Right cardiac atrium (tissue), 5 donors: ENCODE measurements around the gene DNAJB12. TPM values are rescaled to one million over a fixed set of nuclear protein-coding genes. Genes with fewer than 3 reads are reported as not detected.

Source experiments
- ATAC-seq, 2 donors: fragments of 200-7000 bp; cut with Tn5 transposase; one replicate each; pipeline versions ENCODE4 v1.8.0 to v1.9.1; 2020; ENCODE audit warnings: moderate library complexity in 2 of 2, mild to moderate bottlenecking in 1 of 2
- DNase-seq, 3 donors: peaks; one replicate each; pipeline ENCODE4 v3.0.0-alpha.2; 2020
- H3K27ac ChIP-seq: one replicate; pipeline ENCODE4 v1.5.1; 2013; ENCODE audit warnings: mild to moderate bottlenecking, low read length, control low read depth, moderate library complexity
- H3K27me3 ChIP-seq: one replicate; pipeline ENCODE4 v1.6.1; 2013; ENCODE audit not compliant: control insufficient read depth, insufficient read depth
- H3K4me1 ChIP-seq: one replicate; pipeline ENCODE4 v1.6.1; 2013; ENCODE audit warnings: low read length; ENCODE audit not compliant: control insufficient read depth, insufficient read depth
- H3K4me3 ChIP-seq: one replicate; pipeline ENCODE4 v1.5.1; 2013; ENCODE audit warnings: low read length, control low read depth
- H3K9me3 ChIP-seq: one replicate; pipeline ENCODE4 v1.6.1; 2013; ENCODE audit warnings: low read length; ENCODE audit not compliant: control insufficient read depth
- WGBS: extraction: QIAGEN DNeasy Blood & Tissue Kit; methylation state at CpG from one replicate; pipeline ENCODE4 v1.1.7; 2013; 5-methylcytosine and 5-hydroxymethylcytosine counted together
- intact Hi-C, 4 donors: fragments of 100-400 bp; cut with DNase I; formaldehyde crosslinking; loops; one replicate each; pipeline versions ENCODE4 v1.11.0 to v1.14.0; 2022 to 2023
- polyA plus RNA-seq: library from polyadenylated mRNA; stranded (reverse); fragments of 200-250 nt; gene quantifications from one replicate; pipeline ENCODE4 v1.2.3, GENCODE V29; 2013
- total RNA-seq, 4 donors: library from RNA; stranded (reverse); fragmentation: NEBNext Ultra II Directional; extraction: Animal tissue kit (Norgen Biotek cat#: 25700); gene quantifications; one replicate each; pipeline ENCODE4 v1.2.1, GENCODE V29; 2021
- donor health status: healthy with polysubstance abuse.
- donor health status: DM: no; HTN: yes; CAD: no.
- donor health status: DM: no; HTN: no; CAD: no.
- donor health status: DM: no; HTN: yes; CAD: no; lungs with severe emphysema.
- donor health status: DM: yes; HTN: yes; CAD: no.

The DNAJB12 gene
- total and polyA plus RNA-seq, 5 donors = 25.8 to 35.0 (median 29.8) TPM

GRCh38 chr10:72323108-72323749, 31.5 kb downstream of the DNAJB12 start:
- H3K9me3 ChIP-seq = no peaks in the 10 kb centered on the region
- no peak overlapping the region for H3K27ac ChIP-seq
- no peaks in the 10 kb centered on the region for H3K27me3 ChIP-seq
- H3K4me3 ChIP-seq = no peak overlapping the region
- intact Hi-C loops = loop anchor here in 2 of 4 donors (10.0 kb wide), 2 partner anchors 48 to 98 kb away; partner anchors contain the start of gene DDIT4 (in 2 of the 2)
- DNase-seq = peak in 2 of 3 donors; percentile 7 to 47
- H3K4me1 ChIP-seq = peaks cover 11% of the 10 kb centered on the region
- 95% methylated on average over 10 of the region's 10 CpGs for WGBS
- ATAC-seq = no peak

DNA sequence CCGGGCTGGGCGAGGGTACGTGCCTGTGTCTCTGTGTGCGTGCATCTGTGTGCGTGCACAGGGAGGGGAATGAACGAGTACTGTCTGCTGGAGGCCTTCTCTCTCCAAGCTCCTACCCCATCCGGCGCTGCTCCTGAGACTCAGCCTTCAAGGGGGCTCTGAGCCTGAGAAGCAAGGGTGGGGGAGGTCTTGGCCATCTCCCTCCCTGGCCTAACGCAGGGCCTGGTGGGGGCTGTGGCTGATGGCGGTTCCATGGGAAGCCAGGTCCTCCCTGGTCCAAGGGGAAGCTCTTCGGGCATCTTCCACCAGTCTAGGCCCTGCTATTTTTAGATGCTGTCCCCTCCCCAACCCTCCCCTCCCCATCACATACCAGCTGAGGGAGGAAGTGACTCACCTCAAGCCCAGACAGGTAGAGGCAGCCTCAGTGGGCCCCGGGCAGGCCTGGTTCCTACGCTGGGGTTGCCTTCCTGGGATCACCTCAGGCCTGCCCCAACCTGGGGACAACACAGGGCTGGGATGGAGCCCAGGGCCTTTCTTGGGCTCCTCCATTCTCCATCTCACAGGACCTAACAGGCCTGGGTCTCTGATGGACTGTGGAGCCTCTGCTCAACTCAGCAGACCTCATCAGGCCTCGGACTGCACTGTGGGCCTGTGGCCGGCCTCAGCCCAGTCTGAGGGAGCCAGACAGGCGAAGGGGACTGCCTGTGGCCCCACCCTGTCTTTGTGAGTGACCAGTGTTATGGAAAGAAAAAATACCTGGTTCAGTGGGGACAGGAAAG, 32.2 kb downstream of the DNAJB12 start:
- Histone ChIP-seq H3K4me3 (no peak overlapping the region), H3K27me3 (no peaks in the 10 kb centered on the region), H3K27ac (no peak overlapping the region), H3K9me3 (no peaks in the 10 kb centered on the region), H3K4me1 (peaks cover 7% of the 10 kb centered on the region)
- 91% methylated on average over 16 of the region's 16 CpGs for WGBS
- ATAC-seq (no peak), DNase-seq (peak in 2 of 3 donors; percentile 3 to 52)
- intact Hi-C loops = loop anchor here in 2 of 4 donors (10.0 kb wide), 2 partner anchors 48 to 98 kb away; partner anchors contain the start of gene DDIT4 (in 2 of the 2)

GRCh38 chr10:72322030-72322279, 32.8 kb downstream of the DNAJB12 start:
- intact Hi-C loops = loop anchor here in 2 of 4 donors (10.0 kb wide), 2 partner anchors 47 to 97 kb away; partner anchors contain the start of gene DDIT4 (in 2 of the 2)
- Histone ChIP-seq H3K4me1 (peaks cover 7% of the 10 kb centered on the region), H3K9me3 (no peaks in the 10 kb centered on the region), H3K27ac (no peak overlapping the region), H3K27me3 (no peaks in the 10 kb centered on the region), H3K4me3 (no peak overlapping the region)
- WGBS = 87% methylated on average over 3 of the region's 3 CpGs
- ATAC-seq (no peak), DNase-seq (no peak)

- Histone ChIP-seq H3K4me3 (no peak overlapping the region), H3K9me3 (no peaks in the 10 kb centered on the region), H3K27me3 (no peaks in the 10 kb centered on the region), H3K27ac (peak overlapping the region; percentile 87), H3K4me1 (peaks cover 8% of the 10 kb centered on the region)
- DNase-seq = peak in 2 of 3 donors; percentile 5 to 52
- ATAC-seq = no peak
- 79% methylated on average over 13 of the region's 13 CpGs for WGBS
- intact Hi-C loops = loop anchor here in 2 of 4 donors (10.0 kb wide), 2 partner anchors 47 to 97 kb away; partner anchors contain the start of gene DDIT4 (in 2 of the 2)
These were observed 33.3 kb downstream of the DNAJB12 start for GRCh38 chr10:72321248-72322029.

- intact Hi-C loops = loop anchor here in 2 of 4 donors (10.0 kb wide), 2 partner anchors 46 to 96 kb away; partner anchors contain the start of gene DDIT4 (in 2 of the 2)
- DNase-seq = peak in 2 of 3 donors; percentile 75 to 82
These were observed 34.0 kb downstream of the DNAJB12 start for GRCh38 chr10:72320676-72321247.

DNA sequence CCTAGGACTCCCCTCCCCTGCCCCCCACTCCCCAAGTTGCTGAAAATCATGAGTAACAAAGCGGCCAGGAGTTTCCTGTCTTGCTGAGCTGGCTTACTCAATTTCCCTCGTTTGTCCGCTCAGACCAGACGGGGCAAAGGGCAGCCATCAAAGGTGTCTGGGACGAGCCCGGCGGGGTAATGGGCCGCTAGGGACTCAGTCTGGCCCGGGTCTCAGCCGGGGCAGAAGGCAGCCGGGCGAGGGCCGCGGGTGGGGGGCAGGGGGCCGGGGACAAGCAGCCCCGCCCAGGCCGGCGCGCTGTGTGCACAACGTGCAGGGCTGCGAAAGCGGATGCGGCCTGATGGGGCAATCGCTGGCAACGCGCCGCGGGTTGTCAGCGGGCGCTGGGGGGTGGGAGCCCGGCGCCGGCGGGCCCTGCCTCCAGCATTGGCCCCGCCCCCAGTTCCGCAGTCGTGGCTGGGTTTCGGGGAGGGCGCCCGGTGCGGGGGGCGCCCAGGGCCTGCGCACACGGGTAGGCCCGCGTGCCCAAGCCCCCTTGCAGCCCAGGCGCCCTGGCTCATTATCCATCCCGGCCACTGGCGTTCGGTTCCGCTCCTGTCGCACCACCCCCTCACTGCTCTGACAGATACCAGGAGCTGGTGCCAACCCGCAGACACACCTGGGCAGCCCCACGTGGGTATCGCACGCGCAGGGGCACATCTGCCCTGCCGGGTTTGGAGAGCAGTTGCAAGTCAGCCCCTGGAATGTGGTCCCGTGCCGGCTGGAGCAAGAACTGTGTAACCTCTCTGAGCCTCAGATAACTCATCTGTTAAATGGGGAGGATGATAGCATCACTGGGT, 35.1 kb downstream of the DNAJB12 start:
- H3K4me3 ChIP-seq = peak overlapping the region; percentile 27
- H3K4me1 ChIP-seq = peaks cover 18% of the 10 kb centered on the region
- H3K27me3 ChIP-seq = no peaks in the 10 kb centered on the region
- WGBS = 2% methylated on average over 60 of the region's 60 CpGs
- peak overlapping the region; percentile 93 for H3K27ac ChIP-seq
- peak; percentile 87 to 90 for ATAC-seq
- peak; percentile 96 to 99 (median 99) for DNase-seq
- H3K9me3 ChIP-seq = no peaks in the 10 kb centered on the region
- intact Hi-C loops = loop anchor here in 2 of 4 donors (10.0 kb wide), 2 partner anchors 45 to 95 kb away; partner anchors contain the start of gene DDIT4 (in 2 of the 2)

More at GRCh38 chr10:72320676-72321247, 34.0 kb downstream of the DNAJB12 start:
- WGBS = 19% methylated on average over 12 of the region's 12 CpGs
- ATAC-seq = peak; percentile 34 to 62
- no peaks in the 10 kb centered on the region for H3K9me3 ChIP-seq
- no peak overlapping the region for H3K4me3 ChIP-seq
- no peaks in the 10 kb centered on the region for H3K27me3 ChIP-seq
- peak overlapping the region; percentile 87 for H3K27ac ChIP-seq
- peaks cover 15% of the 10 kb centered on the region for H3K4me1 ChIP-seq

DNA sequence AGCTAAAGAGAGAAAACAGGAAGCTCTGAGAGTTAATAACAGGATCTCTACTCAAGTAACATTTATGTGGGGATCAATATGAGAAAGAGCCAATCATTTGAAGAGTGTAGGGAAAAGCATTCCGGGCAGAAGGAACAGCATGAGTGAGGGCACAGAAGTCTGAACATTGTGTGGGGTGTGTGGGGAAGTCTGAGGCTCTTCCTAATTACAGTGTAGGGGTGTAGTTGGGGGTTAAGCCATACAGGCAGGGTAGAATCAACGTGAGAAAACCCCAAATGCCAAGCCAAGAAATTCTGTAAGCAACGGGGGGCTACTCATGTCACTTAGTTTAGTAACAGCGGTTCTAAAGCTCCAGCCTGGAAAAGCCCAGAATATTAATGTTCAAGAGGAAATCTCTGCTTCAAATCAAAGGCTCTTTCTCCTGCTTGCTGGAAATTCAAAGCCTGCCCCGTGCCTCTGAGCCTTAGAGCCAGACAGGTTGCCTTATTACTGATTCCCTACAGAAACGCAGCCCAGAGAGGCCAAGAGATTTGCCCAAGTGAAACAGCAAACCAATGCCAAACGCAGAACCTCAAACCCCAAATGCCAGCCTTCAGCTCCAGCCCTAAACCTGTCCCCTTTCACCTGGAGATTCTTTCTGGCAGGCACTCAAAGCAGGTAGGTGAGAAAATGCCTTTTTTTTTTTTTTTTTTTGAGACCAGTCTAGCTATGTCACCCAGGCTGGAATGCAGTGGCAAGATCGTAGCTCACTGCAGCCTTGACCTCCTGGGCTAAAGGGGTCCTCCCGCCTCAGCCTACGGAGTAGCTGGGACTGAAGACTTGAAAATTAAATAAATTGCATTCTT, 36.1 kb downstream of the DNAJB12 start:
- H3K27me3 ChIP-seq = no peaks in the 10 kb centered on the region
- no peak for DNase-seq
- H3K4me3 ChIP-seq = peak overlapping the region; percentile 27
- H3K4me1 ChIP-seq = peaks cover 18% of the 10 kb centered on the region
- 64% methylated on average over 10 of the region's 10 CpGs for WGBS
- H3K9me3 ChIP-seq = no peaks in the 10 kb centered on the region
- no peak for ATAC-seq
- intact Hi-C loops = no loop called here
- peak overlapping the region; percentile 75 for H3K27ac ChIP-seq

DNA sequence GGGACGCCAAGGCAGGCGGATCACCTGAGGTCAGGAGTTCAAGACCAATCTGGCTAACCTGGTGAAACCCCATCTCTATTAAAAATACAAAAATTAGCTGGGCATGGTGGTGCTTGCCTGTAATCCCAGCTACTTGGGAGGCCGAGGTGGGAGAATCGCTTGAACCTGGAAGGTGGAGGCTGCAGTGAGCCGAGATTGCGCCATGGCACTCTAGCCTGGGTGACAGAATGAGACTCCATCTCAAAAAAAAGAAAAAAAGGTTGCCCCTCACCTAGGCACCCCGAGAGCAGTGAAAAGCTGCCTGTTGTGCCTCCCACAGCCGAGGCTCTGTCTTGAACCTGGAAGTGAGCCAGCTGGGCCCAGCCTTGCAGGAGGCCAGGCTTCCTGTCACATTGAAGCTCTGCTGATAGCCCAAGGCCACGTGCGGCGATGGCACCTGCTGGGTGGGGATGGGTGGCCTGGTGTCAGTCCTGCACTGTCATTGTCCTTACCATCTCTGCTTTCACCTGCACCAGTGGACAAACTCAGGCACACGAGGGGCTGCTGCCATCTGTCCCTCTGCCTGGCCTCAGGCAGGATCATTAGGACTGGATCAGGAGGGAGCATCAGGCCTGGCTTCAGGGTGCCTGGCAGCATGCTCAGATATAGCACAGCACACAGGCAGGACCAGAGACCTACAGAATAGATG, 37.8 kb downstream of the DNAJB12 start:
- no peaks in the 10 kb centered on the region for H3K9me3 ChIP-seq
- WGBS = 59% methylated on average over 12 of the region's 12 CpGs
- no peaks in the 10 kb centered on the region for H3K27me3 ChIP-seq
- peak; percentile 74 to 89 (median 89) for DNase-seq
- intact Hi-C loops = no loop called here
- no peak overlapping the region for H3K4me3 ChIP-seq
- H3K27ac ChIP-seq = peak overlapping the region; percentile 38
- ATAC-seq = peak in 1 of 2 donors; percentile 2
- peaks cover 18% of the 10 kb centered on the region for H3K4me1 ChIP-seq

GRCh38 chr10:72316386-72316700, 38.4 kb downstream of the DNAJB12 start:
- H3K9me3 ChIP-seq = no peaks in the 10 kb centered on the region
- H3K4me1 ChIP-seq = peaks cover 18% of the 10 kb centered on the region
- intact Hi-C loops = no loop called here
- 43% methylated on average over 3 of the region's 3 CpGs for WGBS
- H3K27ac ChIP-seq = peak overlapping the region; percentile 95
- no peak overlapping the region for H3K4me3 ChIP-seq
- ATAC-seq (no peak), DNase-seq (no peak)
- H3K27me3 ChIP-seq = no peaks in the 10 kb centered on the region
